Spinal cord (tissue), 10 donors: ENCODE results near the gene CEP170B. TPM values are rescaled to one million over a fixed set of nuclear protein-coding genes. Genes with fewer than 3 reads are reported as not detected.
"Not testable (repeated sequence)": the region's sequence is repeated elsewhere in the genome, so short reads cannot be mapped to it uniquely, and the experiment has no call there.

ENCODE experiments used
- DNase-seq, 6 donors: peaks; one replicate each; pipeline versions ENCODE4 v3.0.0 to v3.0.0-alpha.2; 2013 to 2015; ENCODE audit warnings: low spot score in 6 of 6, low read depth in 4 of 6
- H3K27ac ChIP-seq: one replicate; pipeline ENCODE4 v1.5.1; 2013; ENCODE audit warnings: low read depth, low read length, control low read depth
- H3K27me3 ChIP-seq: one replicate; pipeline ENCODE4 v1.6.1; 2013; ENCODE audit warnings: low read length; ENCODE audit not compliant: control insufficient read depth, insufficient read depth
- H3K36me3 ChIP-seq: one replicate; pipeline ENCODE4 v1.6.1; 2013; ENCODE audit warnings: low read length; ENCODE audit not compliant: control insufficient read depth, insufficient read depth
- H3K4me1 ChIP-seq: one replicate; pipeline ENCODE4 v1.6.1; 2013; ENCODE audit warnings: low read length; ENCODE audit not compliant: control insufficient read depth, insufficient read depth
- H3K4me3 ChIP-seq: one replicate; pipeline ENCODE4 v1.5.1; 2013; ENCODE audit warnings: low read depth, low read length, control low read depth
- H3K9me3 ChIP-seq: one replicate; pipeline ENCODE4 v1.6.1; 2013; ENCODE audit warnings: low read length; ENCODE audit not compliant: control insufficient read depth, insufficient read depth
- WGBS: methylation state at CpG from one replicate; pipeline ENCODE4 v1.1.5; 2013; ENCODE audit warnings: missing lambda C conversion rate; ENCODE audit not compliant: insufficient coverage; 5-methylcytosine and 5-hydroxymethylcytosine counted together
- polyA plus RNA-seq, 2 donors: library from polyadenylated mRNA; unstranded; fragments of 120-200 nt; gene quantifications; one replicate each; pipeline ENCODE4 v1.2.1, GENCODE V29; 2013; ENCODE audit not compliant: insufficient read length in 2 of 2
- total RNA-seq, 2 donors: library from RNA; depleted of rRNA in 1 of 2; stranded (reverse); fragments of 120-200 nt in 1 of 2; fragments of >200 nt in 1 of 2; gene quantifications; one replicate each; pipeline versions ENCODE4 v1.2.3 to v1.2.4, GENCODE V29; 2013 to 2014
- donor health status: healthy.

Gene CEP170B
- total and polyA plus RNA-seq, 4 donors, result 11.0 to 41.4 (median 28.0) TPM

DNA sequence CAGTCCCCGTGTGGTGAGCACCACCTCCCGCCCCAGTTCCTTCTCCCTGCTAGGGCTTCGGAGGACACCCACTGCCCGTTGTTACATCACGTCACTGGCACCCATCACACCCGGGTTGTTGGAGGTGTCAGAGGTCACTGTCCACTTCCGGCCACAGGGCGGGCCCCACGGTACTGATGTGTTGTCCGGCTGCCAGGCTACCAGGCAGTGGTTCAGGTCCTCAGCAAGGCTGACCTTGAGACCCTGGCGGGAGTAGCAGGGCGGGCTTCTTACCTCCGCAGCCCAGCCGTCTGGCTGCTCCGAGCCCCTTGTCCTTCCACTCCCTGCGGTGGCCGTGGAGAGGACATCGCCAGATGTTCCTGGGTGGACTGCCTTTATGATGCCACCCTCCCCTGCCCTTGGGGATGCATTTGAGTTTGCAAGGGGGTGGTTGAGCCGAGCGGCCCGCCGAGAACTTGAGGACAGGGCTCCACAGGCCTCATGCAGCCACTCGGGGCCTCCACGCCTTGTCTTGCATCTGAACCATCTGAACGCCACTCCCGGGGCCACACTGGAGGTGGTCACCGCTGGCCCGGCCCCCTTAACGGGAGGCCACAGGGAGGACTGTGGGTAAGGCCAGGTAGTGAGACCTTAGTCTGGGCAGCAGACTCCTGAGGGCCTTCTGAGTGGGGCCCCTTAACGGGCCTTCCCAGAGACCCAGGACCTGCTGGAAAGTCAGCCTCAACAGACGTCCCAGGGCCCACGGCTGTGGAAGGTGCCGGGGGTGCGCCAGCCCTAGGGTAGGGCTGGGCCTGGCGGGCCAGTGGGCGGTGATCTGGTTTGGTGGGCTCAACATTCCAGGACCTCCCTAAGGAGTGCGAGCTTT lies 32.5 kb downstream of the CEP170B start:
- H3K36me3 ChIP-seq, result peaks cover 47% of the 10 kb centered on the region
- DNase-seq, result no peak
- H3K27me3 ChIP-seq, result no peaks in the 10 kb centered on the region
- no peak overlapping the region for H3K27ac ChIP-seq
- 90% methylated on average over 29 of the region's 37 CpGs for WGBS
- no peaks in the 10 kb centered on the region for H3K9me3 ChIP-seq
- H3K4me3 ChIP-seq, result no peak overlapping the region
- H3K4me1 ChIP-seq, result peaks cover 12% of the 10 kb centered on the region

DNA sequence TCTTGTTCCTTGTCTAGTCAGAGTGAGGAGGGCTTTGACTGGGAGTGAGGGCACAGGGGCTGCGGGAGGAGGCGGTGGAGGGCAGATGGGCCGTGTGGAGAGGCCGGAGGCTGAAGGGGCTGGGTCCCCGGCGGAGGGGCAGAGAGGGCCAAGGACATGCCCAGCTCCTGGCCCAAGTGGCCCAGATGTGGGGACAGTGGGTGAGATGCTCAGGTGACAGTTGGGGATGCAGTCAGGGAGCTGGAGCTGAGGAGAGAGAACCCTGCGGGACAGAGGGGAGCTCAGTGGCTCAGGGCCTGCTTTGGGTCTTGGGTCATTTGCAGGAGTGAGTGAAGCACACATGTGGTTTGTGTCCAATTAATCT lies 33.1 kb downstream of the CEP170B start:
- DNase-seq, result no peak
- 94% methylated on average over 6 of the region's 7 CpGs for WGBS
- Histone ChIP-seq H3K36me3 (peaks cover 41% of the 10 kb centered on the region), H3K27me3 (no peaks in the 10 kb centered on the region), H3K4me1 (peaks cover 12% of the 10 kb centered on the region), H3K27ac (no peak overlapping the region), H3K4me3 (no peak overlapping the region), H3K9me3 (no peaks in the 10 kb centered on the region)

DNA sequence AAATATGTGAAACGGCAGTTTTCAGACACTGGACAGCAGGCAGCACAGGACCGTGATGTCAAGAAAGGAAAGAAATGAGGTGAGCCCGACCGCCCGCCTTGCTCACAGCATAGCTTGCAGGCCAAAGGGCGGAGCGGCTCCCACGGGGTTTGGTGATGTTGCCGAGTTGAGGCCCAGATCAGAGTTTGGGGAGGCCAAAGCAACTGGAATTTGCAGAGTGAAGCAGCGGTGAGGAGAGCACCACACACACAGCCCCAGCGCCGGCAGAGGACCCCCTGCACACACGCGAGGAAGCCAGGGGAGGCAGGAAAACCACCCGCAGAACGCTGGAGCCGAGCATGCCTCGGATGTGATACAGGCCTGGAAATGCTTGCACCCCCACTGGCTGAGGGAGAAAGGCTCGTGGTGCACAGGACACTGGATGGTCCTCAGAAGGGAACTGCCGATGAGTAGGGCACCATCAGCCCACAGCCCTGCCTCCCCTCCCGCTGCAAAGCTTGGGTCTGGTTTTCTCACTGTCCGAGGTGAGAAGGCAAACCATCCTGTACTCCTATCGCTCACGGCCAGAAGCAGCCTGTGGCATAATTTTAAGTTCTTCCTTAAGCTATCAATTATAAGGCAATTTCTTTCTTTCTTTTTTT lies 33.9 kb downstream of the CEP170B start:
- no peak overlapping the region for H3K4me3 ChIP-seq
- 63% methylated on average over 17 of the region's 24 CpGs for WGBS
- H3K27ac ChIP-seq, result no peak overlapping the region
- H3K27me3 ChIP-seq, result no peaks in the 10 kb centered on the region
- peaks cover 12% of the 10 kb centered on the region for H3K4me1 ChIP-seq
- H3K36me3 ChIP-seq, result peaks cover 33% of the 10 kb centered on the region
- DNase-seq, result peak in 1 of 6 donors; percentile 8
- H3K9me3 ChIP-seq, result no peaks in the 10 kb centered on the region

DNA sequence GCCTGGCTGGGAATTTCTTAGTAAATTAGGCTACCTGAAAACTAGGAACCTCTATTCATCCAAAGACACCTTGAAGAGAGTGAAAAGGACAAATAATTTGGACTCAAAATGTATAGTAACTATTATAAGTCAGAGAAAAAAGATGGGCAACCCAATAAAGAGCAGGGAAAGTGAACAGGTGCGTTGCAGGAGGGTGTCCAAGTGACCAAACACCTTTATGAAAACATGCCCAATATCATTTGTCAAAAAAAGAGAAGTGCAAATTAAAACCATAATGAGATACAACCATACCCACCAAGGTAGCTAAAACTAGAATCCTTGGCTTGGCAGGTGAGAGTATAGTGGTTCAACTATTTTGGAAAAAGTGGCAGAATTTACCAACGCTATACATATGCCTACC lies 34.7 kb downstream of the CEP170B start:
- Histone ChIP-seq H3K4me3 (no peak overlapping the region), H3K27ac (no peak overlapping the region), H3K4me1 (peaks cover 12% of the 10 kb centered on the region), H3K9me3 (no peaks in the 10 kb centered on the region), H3K27me3 (no peaks in the 10 kb centered on the region), H3K36me3 (peaks cover 25% of the 10 kb centered on the region)
- no peak for DNase-seq
- no CpG with 5 or more reads among the region's 2 CpGs for WGBS

DNA sequence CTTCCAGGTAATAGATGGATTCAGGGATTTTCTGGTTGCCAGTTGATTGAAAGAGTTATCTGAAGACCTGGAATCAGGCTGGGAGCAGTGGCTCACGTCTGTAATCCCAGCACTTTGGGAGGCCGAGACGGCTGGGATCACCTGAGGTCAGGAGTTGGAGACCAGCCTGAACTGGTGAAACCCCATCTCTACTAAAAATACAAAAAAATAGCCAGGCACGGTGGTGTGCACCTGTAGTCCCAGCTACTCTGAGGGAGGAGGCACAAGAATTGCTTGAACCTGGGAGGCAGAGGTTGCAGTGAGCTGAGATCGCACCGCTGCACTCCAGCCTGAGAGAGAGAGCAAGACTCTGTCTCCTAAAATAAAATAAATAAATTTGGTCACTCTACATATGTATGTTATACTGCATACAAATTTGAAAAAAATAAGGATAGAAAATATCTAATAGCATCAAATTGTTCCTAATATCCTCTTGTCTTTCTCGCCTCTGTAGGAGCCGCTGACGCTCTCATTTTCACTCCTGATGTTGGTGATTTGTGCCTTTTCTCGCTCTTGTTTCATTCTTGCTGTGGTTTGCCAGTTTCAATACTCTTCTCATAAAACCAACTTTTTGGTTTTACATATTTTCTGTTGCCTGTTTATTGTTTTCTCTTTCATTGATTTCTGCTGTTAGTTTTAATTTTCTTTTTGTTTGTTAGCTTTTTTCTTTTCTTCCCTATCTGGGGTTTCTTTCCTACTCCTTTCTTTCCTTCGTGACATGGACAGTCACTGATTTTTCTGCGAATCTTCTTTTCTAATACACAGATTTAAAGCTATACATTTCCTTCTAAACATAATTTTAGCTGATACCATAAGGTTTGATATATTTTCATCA lies 35.8 kb downstream of the CEP170B start:
- Histone ChIP-seq H3K36me3 (peaks cover 14% of the 10 kb centered on the region), H3K27me3 (no peaks in the 10 kb centered on the region), H3K9me3 (no peaks in the 10 kb centered on the region), H3K4me3 (no peak overlapping the region), H3K4me1 (peaks cover 8% of the 10 kb centered on the region), H3K27ac (no peak overlapping the region)
- WGBS, result 83% methylated on average over 1 of the region's 12 CpGs
- no peak for DNase-seq

DNA sequence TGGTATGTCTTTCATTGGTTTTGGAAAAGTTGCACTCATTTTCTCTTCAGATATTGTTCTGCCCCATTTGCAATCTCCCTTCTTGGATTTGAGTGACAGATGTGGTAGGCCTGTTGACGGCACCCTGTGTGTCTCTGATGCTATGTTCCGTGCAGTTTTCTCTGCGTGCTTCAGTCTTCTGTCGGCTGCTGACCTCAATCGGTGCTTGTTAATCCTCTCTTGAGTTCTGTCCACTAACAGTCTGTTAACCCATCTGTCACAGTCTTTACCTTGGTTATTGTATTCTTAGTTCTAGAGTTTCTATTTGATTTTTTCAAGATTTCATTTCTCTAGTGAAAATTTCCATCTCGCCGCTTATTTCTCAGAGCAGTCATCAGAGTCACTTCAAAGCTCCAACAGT lies 38.9 kb downstream of the CEP170B start:
- Histone ChIP-seq H3K27me3 (peaks cover 3% of the 10 kb centered on the region), H3K27ac (no peak overlapping the region), H3K4me3 (no peak overlapping the region), H3K9me3 (no peaks in the 10 kb centered on the region), H3K36me3 (no peaks in the 10 kb centered on the region), H3K4me1 (no peaks in the 10 kb centered on the region)
- no peak for DNase-seq
- WGBS, result no CpG with 5 or more reads among the region's 7 CpGs

DNA sequence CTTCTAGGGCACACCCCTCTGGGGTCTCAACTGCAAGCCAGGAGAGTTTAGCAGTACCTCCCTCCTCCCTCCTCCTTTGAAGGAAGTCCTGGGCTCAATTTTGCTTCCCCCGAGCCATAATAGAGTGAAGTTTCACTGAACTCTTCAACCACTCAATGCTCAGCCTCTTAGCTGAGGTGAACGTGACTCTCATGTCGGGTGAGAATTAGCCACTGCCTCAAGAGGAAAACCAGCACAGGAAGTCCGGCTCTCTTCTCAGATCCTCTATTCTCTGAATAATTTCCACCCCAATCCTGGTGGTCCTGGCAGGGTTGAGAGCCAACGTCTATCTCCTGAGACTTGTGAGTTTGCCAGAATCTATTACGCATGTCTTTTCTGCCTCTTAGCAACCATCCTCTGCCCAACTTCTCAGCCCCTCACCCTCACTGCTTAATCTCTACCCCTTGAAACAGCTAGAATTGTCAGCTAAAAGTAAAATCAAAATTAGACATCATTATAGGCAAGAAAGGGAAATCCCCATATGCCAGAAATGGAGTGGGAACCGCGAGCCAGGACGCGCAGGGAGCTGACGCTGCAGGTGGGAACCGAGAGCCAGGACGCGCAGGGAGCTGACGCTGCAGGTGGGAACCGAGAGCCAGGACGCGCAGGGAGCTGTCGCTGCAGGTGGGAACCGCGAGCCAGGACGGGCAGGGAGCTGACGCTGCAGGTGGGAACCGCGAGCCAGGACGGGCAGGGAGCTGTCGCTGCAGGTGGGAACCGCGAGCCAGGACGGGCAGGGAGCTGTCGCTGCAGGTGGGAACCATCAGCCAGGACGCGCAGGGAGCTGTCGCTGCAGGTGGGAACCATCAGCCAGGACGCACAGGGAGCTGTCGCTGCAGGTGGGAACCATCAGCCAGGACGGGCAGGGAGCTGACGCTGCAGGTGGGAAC lies 39.8 kb downstream of the CEP170B start:
- not testable (repeated sequence) for H3K36me3 ChIP-seq, H3K4me1 ChIP-seq, H3K27ac ChIP-seq, H3K4me3 ChIP-seq, H3K9me3 ChIP-seq, DNase-seq, H3K27me3 ChIP-seq
- 60% methylated on average over 32 of the region's 38 CpGs for WGBS

DNA sequence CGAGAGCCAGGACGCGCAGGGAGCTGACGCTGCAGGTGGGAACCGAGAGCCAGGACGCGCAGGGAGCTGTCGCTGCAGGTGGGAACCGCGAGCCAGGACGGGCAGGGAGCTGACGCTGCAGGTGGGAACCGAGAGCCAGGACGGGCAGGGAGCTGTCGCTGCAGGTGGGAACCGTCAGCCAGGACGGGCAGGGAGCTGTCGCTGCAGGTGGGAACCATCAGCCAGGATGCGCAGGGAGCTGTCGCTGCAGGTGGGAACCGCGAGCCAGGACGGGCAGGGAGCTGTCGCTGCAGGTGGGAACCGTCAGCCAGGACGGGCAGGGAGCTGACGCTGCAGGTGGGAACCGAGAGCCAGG lies 40.5 kb downstream of the CEP170B start:
- 67% methylated on average over 24 of the region's 28 CpGs for WGBS
- not testable (repeated sequence) for H3K27ac ChIP-seq

DNA sequence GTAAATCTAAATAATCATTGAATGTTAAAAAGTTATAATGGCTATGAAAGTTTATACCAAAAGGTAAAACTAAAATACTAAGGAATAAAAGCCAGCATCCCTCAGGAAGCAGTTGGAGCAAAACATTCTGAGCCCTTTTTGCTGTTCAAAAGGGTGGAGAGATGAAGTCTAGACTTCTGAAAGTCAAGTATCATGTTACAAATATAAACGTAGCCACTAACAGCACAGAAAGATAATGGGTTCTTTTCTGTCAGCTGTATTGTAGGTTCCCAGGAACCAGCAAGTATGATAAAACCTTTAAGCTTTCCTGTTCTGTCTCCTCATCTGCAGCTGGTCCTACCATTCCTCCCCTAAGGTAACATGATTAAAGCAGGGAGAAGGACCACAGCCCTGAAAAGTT lies 43.2 kb downstream of the CEP170B start:
- H3K4me1 ChIP-seq, result no peaks in the 10 kb centered on the region
- H3K9me3 ChIP-seq, result peaks cover 2% of the 10 kb centered on the region
- WGBS, result no CpG with 5 or more reads among the region's 1 CpG
- H3K36me3 ChIP-seq, result no peaks in the 10 kb centered on the region
- H3K4me3 ChIP-seq, result no peak overlapping the region
- peaks cover 3% of the 10 kb centered on the region for H3K27me3 ChIP-seq
- H3K27ac ChIP-seq, result no peak overlapping the region
- no peak for DNase-seq

More for the DNA sequence above, 40.5 kb downstream of the CEP170B start:
- not testable (repeated sequence) for H3K36me3 ChIP-seq, H3K4me3 ChIP-seq, H3K4me1 ChIP-seq, DNase-seq, H3K27me3 ChIP-seq, H3K9me3 ChIP-seq
